PC-9 (cell line): Measurements from ENCODE around the gene PIEZO2. TPM values are rescaled to one million over a fixed set of nuclear protein-coding genes. Genes with fewer than 3 reads are reported as not detected.

Source experiments
- BruUV-seq: library from RNA; stranded (reverse); fragments of 400-500 nt; replicated peaks from 2 replicates; lab custom pipeline; 2021; lab: Mats Ljungman, UMichigan
- CTCF ChIA-PET: fragments of 300-600 bp; sonication (Branson Sonifier 250); formaldehyde crosslinking; loops from one replicate; lab custom pipeline; 2022; ENCODE audit warnings: antibody characterized with exemption; lab: Charles Lee
- POLR2A ChIA-PET: fragments of 300-600 bp; sonication (Branson Sonifier 250); formaldehyde crosslinking; loops from one replicate; lab custom pipeline; 2022; ENCODE audit warnings: antibody characterized with exemption; ENCODE audit not compliant: unreplicated experiment; lab: Charles Lee
- DNase-seq, 2 experiments: peaks; one replicate each; pipeline versions ENCODE4 v3.0.0 to v3.0.0-alpha.2; 2015 to 2022; ENCODE audit warnings: mixed read lengths in 1 of 2
- H2AFZ ChIP-seq: fragments of 200-600 bp; sonication (generic); 2 replicates; pipeline ENCODE4 v1.8.1; 2017; ENCODE audit warnings: antibody characterized with exemption
- H3F3A ChIP-seq: fragments of 200-600 bp; sonication (generic); 2 replicates; pipeline ENCODE4 v1.8.1; 2017; ENCODE audit warnings: antibody characterized with exemption, mild to moderate bottlenecking, low read depth; ENCODE audit not compliant: insufficient read depth
- H3K27ac ChIP-seq: fragments of 200-600 bp; sonication (generic); 2 replicates; pipeline ENCODE4 v1.6.1; 2016; ENCODE audit warnings: mixed run types
- H3K27me3 ChIP-seq: fragments of 200-600 bp; sonication (generic); 2 replicates; pipeline ENCODE4 v1.6.1; 2016; ENCODE audit warnings: low read depth, mixed run types; ENCODE audit not compliant: insufficient read depth
- H3K36me3 ChIP-seq: fragments of 200-600 bp; sonication (generic); 2 replicates; pipeline ENCODE4 v1.6.1; 2016; ENCODE audit warnings: low read depth, mixed run types
- H3K4me1 ChIP-seq: fragments of 200-600 bp; sonication (generic); replicated peaks from 2 replicates; pipeline ENCODE4 v1.6.1; 2016; ENCODE audit warnings: mixed run types; ENCODE audit not compliant: insufficient read depth
- H3K4me2 ChIP-seq: fragments of 200-600 bp; sonication (generic); 2 replicates; pipeline ENCODE4 v1.6.1; 2017; ENCODE audit warnings: mixed run types
- H3K4me3 ChIP-seq: fragments of 200-600 bp; sonication (generic); 2 replicates; pipeline ENCODE4 v1.6.1; 2016; ENCODE audit warnings: mixed run types
- H3K79me2 ChIP-seq: fragments of 200-600 bp; sonication (generic); 2 replicates; pipeline ENCODE4 v1.6.1; 2017; ENCODE audit warnings: low read depth, mixed run types
- H3K9me2 ChIP-seq: fragments of 200-600 bp; sonication (generic); 2 replicates; pipeline ENCODE4 v1.8.1; 2017; ENCODE audit warnings: mild to moderate bottlenecking; ENCODE audit not compliant: insufficient read depth
- H3K9me3 ChIP-seq: fragments of 200-600 bp; sonication (generic); 2 replicates; pipeline ENCODE4 v1.8.1; 2016; ENCODE audit warnings: low read depth; ENCODE audit not compliant: insufficient read depth
- H4K20me1 ChIP-seq: fragments of 200-600 bp; sonication (generic); 2 replicates; pipeline ENCODE4 v1.8.1; 2017; ENCODE audit not compliant: insufficient read depth
- CTCF ChIP-seq: fragments of 200-600 bp; sonication (generic); conservative IDR thresholded peaks from 2 replicates; pipeline ENCODE4 v1.6.1; 2017; ENCODE audit warnings: mixed run types, antibody characterized with exemption, mild to moderate bottlenecking, moderate library complexity
- EZH2 ChIP-seq: fragments of 200-600 bp; sonication (generic); IDR thresholded peaks from 2 replicates; pipeline ENCODE4 v1.8.0; 2017; ENCODE audit warnings: antibody characterized with exemption, low read depth
- intact Hi-C: fragments of 100-400 bp; cut with micrococcal nuclease; formaldehyde crosslinking; loops from one replicate; pipeline ENCODE4 v1.10.0; 2022; ENCODE audit not compliant: unreplicated experiment
- total RNA-seq: library from RNA; stranded (reverse); gene quantifications from 2 replicates; pipeline ENCODE4 v1.2.3, GENCODE V29; 2021

PIEZO2 gene
- total RNA-seq, 1 experiment from 2014 or later: not detected

- Histone ChIP-seq H3K36me3 (no peaks in the 10 kb centered on the region), H3K9me3 (no peaks in the 10 kb centered on the region), H3K4me2 (no peak overlapping the region), H3K4me3 (no peak overlapping the region), H3F3A (no peaks in the 10 kb centered on the region), H3K4me1 (no peaks in the 10 kb centered on the region), H3K9me2 (no peaks in the 10 kb centered on the region), H2AFZ (no peak overlapping the region), H4K20me1 (no peaks in the 10 kb centered on the region), H3K27me3 (peaks cover 95% of the 10 kb centered on the region), H3K27ac (no peak overlapping the region), H3K79me2 (no peaks in the 10 kb centered on the region)
- DNase-seq: no peak
- no TSS peak for BruUV-seq
- POLR2A ChIA-PET: no interaction called here
- intact Hi-C loops: no loop called here
- CTCF ChIA-PET: no interaction called here
- TF ChIP-seq CTCF (no peak), EZH2 (no peak)
Observed at GRCh38 chr18:10705291-10705690, 444.1 kb downstream of the PIEZO2 start.

- Histone ChIP-seq H3K4me3 (no peak overlapping the region), H3K36me3 (no peaks in the 10 kb centered on the region), H3K27ac (no peak overlapping the region), H4K20me1 (no peaks in the 10 kb centered on the region), H2AFZ (no peak overlapping the region), H3K4me2 (no peak overlapping the region), H3K9me2 (no peaks in the 10 kb centered on the region), H3K9me3 (no peaks in the 10 kb centered on the region), H3K4me1 (no peaks in the 10 kb centered on the region), H3K27me3 (peaks cover 94% of the 10 kb centered on the region), H3F3A (no peaks in the 10 kb centered on the region), H3K79me2 (no peaks in the 10 kb centered on the region)
- intact Hi-C loops: no loop called here
- ChIA-PET CTCF (no interaction called here), POLR2A (no interaction called here)
- no peak for DNase-seq
- no TSS peak for BruUV-seq
- no peak for TF ChIP-seq EZH2
- no peak for TF ChIP-seq CTCF
Observed at GRCh38 chr18:10702206-10702605, 447.2 kb downstream of the PIEZO2 start.

- Histone ChIP-seq H3K4me2 (no peak overlapping the region), H3K9me2 (no peaks in the 10 kb centered on the region), H4K20me1 (no peaks in the 10 kb centered on the region), H3K27me3 (peaks cover 58% of the 10 kb centered on the region), H3K4me3 (no peak overlapping the region), H3F3A (no peaks in the 10 kb centered on the region), H3K27ac (no peak overlapping the region), H2AFZ (no peak overlapping the region), H3K4me1 (no peaks in the 10 kb centered on the region), H3K9me3 (no peaks in the 10 kb centered on the region), H3K36me3 (no peaks in the 10 kb centered on the region), H3K79me2 (no peaks in the 10 kb centered on the region)
- no peak for DNase-seq
- CTCF ChIA-PET: no interaction called here
- POLR2A ChIA-PET: no interaction called here
- intact Hi-C loops: no loop called here
- no TSS peak for BruUV-seq
- no peak for TF ChIP-seq EZH2
- TF ChIP-seq CTCF: no peak
Observed at GRCh38 chr18:10690366-10690765, 459.0 kb downstream of the PIEZO2 start.
